GM12875 (cell line): ENCODE results near the gene JMJD6.

Experiments used
- H3K4me3 ChIP-seq: one replicate; pipeline ENCODE4 v1.5.1; 2011; ENCODE audit warnings: low read depth, low read length, control low read depth
- TF ChIP-seq, protein P1 (sequence below): IDR thresholded peaks from 2 replicates; pipeline ENCODE4 v1.5.1; 2011; ENCODE audit warnings: low read depth, mild to moderate bottlenecking, control low read depth, inconsistent platforms, low read length, moderate library complexity, borderline replicate concordance; ENCODE audit not compliant: insufficient read depth

Gene JMJD6

DNA sequence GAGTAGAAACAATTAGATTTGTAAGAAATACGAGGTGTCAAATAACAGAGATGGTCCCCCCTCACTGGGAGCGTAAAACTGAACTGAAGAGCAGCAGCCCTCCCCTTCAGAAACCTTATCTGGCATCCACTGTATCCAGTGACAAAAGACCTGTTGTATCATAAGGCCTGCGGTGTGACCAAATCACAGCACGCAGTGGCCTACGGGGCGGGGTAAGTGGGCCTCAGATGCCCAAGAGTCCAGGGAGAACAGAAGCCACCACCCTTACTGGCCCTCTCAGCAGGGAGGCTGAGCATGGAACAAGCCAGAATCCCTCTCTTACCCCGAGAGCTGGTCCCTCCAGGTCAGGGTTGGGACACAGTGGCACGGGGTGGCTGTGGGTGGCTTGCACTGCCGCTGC, 5.5 kb downstream of the JMJD6 start:
- TF ChIP-seq, protein P1, sequence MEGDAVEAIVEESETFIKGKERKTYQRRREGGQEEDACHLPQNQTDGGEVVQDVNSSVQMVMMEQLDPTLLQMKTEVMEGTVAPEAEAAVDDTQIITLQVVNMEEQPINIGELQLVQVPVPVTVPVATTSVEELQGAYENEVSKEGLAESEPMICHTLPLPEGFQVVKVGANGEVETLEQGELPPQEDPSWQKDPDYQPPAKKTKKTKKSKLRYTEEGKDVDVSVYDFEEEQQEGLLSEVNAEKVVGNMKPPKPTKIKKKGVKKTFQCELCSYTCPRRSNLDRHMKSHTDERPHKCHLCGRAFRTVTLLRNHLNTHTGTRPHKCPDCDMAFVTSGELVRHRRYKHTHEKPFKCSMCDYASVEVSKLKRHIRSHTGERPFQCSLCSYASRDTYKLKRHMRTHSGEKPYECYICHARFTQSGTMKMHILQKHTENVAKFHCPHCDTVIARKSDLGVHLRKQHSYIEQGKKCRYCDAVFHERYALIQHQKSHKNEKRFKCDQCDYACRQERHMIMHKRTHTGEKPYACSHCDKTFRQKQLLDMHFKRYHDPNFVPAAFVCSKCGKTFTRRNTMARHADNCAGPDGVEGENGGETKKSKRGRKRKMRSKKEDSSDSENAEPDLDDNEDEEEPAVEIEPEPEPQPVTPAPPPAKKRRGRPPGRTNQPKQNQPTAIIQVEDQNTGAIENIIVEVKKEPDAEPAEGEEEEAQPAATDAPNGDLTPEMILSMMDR, result no peak
- H3K4me3 ChIP-seq, result no peak overlapping the region

DNA sequence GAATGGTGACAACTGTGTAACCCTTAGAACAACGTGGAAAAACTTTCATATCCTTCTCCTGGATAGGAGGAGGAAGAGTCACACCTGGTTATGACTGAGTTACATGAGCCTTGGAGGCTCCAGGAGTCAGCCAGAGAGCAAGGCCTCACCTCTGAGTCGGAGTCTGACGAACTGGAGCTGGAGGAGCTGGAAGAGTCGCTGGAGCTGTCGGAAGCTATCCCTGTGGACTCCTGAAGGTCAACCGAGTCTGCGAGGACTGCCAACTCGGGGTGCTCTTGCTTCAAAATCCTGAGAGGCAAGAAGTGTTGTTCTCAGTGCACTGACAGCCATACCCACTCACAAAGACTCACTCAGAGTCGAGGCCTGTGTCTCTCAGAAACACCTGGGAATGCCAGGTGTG, 6.2 kb downstream of the JMJD6 start:
- TF ChIP-seq, protein P1, result no peak

DNA sequence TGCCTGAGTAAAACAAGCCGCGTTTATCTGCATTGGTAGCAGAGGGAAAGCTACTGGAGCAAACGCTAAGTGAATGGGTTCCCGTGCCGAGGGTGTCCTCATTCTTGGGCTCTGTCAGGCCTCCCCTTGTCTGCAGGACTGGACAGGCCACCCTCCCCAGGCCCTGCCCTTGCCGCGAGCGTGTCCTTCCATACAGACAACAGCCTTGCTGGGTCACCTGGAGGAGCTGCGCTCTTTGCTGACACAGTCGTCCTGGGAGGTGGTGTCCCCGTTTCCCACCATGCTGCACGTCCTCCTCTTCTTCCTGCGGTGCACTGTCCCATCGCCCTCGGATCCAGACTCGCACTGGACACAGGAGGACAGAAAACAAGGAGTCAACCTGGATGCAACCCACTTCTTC, 7.9 kb downstream of the JMJD6 start:
- TF ChIP-seq, protein P1, result no peak
- no peak overlapping the region for H3K4me3 ChIP-seq

More for the DNA sequence above, 6.2 kb downstream of the JMJD6 start:
- H3K4me3 ChIP-seq, result no peak overlapping the region

DNA sequence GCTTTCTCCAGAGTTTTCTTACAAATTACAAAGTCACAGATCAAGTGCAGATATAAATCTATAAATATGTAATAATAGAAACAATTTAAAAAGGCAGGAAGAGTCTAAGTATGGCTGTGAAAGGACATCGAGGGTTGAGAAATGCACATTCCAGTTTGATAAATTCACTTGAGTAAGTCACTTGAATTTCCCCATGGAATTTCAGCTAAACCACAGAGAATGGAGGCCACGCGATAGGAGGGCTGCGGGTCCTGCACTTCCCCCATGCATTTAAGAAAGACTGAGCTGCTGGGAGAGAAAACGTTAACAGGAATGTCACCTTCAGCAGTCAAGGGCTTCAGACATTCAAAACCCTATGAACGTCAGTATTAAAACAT, 9.6 kb downstream of the JMJD6 start:
- TF ChIP-seq, protein P1, result no peak
- no peak overlapping the region for H3K4me3 ChIP-seq

DNA sequence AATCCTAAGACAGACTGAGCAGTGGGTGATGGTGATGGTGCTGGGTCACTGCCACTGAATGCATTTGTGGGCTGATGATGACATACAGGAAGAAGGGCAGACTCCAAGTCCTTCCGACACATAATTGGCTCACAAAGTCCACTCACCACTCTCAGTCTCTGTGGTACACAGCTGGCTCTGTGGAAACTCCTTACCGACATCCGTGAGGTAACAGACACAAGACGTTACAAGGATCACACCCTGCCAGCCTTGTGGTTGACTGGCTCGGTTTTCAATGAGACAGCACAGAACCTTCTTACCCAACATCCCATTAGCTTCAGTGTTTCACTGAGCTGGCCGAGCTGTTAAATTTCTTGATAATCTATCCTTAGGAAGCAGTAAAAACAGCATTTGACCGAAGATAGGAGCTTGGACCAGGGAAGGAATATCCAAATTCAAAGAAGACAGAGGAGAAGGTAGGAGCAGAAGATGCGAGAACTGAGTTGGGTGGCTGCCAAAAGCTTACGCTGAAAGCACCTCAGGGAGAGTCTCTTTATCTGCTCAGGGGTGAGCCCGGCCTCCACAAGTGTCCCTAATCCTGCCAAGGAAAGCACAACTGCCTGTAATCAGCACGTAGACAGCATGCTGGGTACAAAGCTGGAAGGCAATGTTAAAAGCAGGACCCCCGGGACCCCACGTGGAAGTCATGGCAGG, 10.1 kb downstream of the JMJD6 start:
- TF ChIP-seq, protein P1, result no peak
- H3K4me3 ChIP-seq, result no peak overlapping the region

DNA sequence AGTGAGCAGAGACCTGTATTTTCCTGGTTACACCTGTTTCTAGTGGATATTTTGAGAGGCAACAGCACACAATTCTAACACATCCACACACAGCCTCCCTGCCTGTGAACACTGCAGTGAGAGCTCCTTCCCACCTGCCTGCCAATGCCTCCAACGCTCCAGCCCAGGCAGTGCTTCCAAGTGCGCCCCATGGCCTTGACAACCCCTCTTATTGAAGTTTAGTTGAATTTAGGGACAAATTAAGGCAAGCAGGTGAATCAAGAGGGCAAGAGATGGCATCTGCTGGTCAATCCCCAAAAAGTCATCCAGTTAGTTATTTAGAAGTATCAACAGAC, 10.9 kb downstream of the JMJD6 start:
- H3K4me3 ChIP-seq, result no peak overlapping the region
- TF ChIP-seq, protein P1, result no peak

DNA sequence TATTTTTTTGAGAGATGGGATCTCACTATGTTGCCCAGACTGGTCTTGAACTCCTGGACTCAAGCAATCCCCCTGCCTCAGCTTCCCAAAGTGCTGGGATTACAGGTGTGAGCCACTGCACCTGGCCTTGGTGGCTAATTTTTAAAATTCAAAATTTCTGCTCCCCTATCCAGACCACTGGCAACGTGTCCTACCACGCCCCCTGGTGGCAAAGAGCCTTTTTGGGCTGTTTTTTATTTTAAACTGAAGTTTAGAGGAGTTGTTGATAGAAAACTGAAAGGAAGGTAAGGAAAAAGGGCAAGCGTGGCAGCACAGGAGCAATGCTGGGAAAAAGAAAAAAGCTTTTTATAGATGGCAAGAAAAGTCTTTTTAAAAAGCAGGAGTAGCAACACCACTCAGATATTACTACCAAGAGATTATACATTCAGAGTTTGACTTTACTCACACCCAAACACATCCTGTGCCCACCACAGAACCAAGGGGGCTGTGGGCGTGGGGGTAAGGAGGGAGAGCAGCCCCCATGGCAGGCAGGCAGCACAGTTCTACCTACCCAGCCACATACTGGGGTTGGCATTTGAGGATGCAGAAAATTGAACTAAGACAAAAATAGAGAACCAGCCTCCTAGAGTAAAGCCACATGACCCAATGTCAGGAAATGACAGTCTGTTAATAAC, 11.4 kb downstream of the JMJD6 start:
- TF ChIP-seq, protein P1, result peak; percentile 71; the same call in 1 of the 2 replicates

More for the DNA sequence above, 11.4 kb downstream of the JMJD6 start:
- H3K4me3 ChIP-seq, result no peak overlapping the region
